Keratinocyte (primary cell): ENCODE results near the gene PIM3. TPM values are rescaled to one million over a fixed set of nuclear protein-coding genes. Genes with fewer than 3 reads are reported as not detected.

Experiments
- DNase-seq: peaks from one replicate; pipeline ENCODE4 v3.0.0-alpha.2; 2011; ENCODE audit warnings: low read depth, missing footprints, low spot score
- FAIRE-seq: peaks from 2 replicates; lab custom pipeline; 2011; peaks lifted over from hg19 to GRCh38; lab: Jason Lieb, UNC
- H2AFZ ChIP-seq: 2 replicates; pipeline ENCODE4 v1.6.0; 2012; ENCODE audit warnings: low read length, control low read depth, inconsistent platforms; ENCODE audit not compliant: control insufficient read depth
- H3K27ac ChIP-seq: 2 replicates; pipeline ENCODE4 v1.5.1; 2011; ENCODE audit warnings: low read length; ENCODE audit not compliant: control insufficient read depth, insufficient read depth
- H3K27me3 ChIP-seq: 3 replicates; pipeline ENCODE4 v1.6.0; 2011; ENCODE audit warnings: low read length; ENCODE audit not compliant: control insufficient read depth, insufficient read depth; ENCODE audit errors: extremely low read depth
- H3K36me3 ChIP-seq, 2 experiments: 2 replicates in 1 of 2; 3 replicates in 1 of 2; pipeline ENCODE4 v1.5.1; 2011; ENCODE audit warnings: low read length in 2 of 2, mild to moderate bottlenecking in 1 of 2; ENCODE audit not compliant: control insufficient read depth in 2 of 2, insufficient read depth in 2 of 2; ENCODE audit errors: extremely low read depth in 1 of 2
- H3K4me1 ChIP-seq: 3 replicates; pipeline ENCODE4 v1.5.1; 2011; ENCODE audit warnings: low read length; ENCODE audit not compliant: control insufficient read depth, insufficient read depth; ENCODE audit errors: extremely low read depth
- H3K4me2 ChIP-seq: 3 replicates; pipeline ENCODE4 v1.6.0; 2011; ENCODE audit warnings: low read depth, low read length; ENCODE audit not compliant: control insufficient read depth, insufficient read depth; ENCODE audit errors: extremely low read depth
- H3K4me3 ChIP-seq, 3 experiments: fragments of 200-600 bp in 1 of 3; sonication (generic) in 1 of 3; 2 replicates in 2 of 3; 3 replicates in 1 of 3; pipeline ENCODE4 v1.5.1; 2011 to 2016; ENCODE audit warnings: low read length in 3 of 3, mild to moderate bottlenecking in 3 of 3, control low read depth in 2 of 3, inconsistent platforms in 1 of 3, low read depth in 1 of 3, mixed read lengths in 1 of 3, mixed run types in 1 of 3, moderate library complexity in 1 of 3; ENCODE audit not compliant: control insufficient read depth in 2 of 3, insufficient read depth in 2 of 3; ENCODE audit errors: extremely low read depth in 1 of 3
- H3K79me2 ChIP-seq: 2 replicates; pipeline ENCODE4 v1.6.0; 2012; ENCODE audit warnings: low read length; ENCODE audit not compliant: control insufficient read depth, insufficient read depth
- H3K9ac ChIP-seq: 3 replicates; pipeline ENCODE4 v1.6.0; 2011; ENCODE audit warnings: low read length; ENCODE audit not compliant: control insufficient read depth, insufficient read depth; ENCODE audit errors: extremely low read depth
- H3K9me1 ChIP-seq: 3 replicates; pipeline ENCODE4 v1.6.0; 2011; ENCODE audit warnings: low read length; ENCODE audit not compliant: control insufficient read depth, insufficient read depth; ENCODE audit errors: extremely low read depth
- H3K9me3 ChIP-seq: 2 replicates; pipeline ENCODE4 v1.5.1; 2012; ENCODE audit warnings: low read depth, low read length; ENCODE audit not compliant: control insufficient read depth
- H4K20me1 ChIP-seq: 3 replicates; pipeline ENCODE4 v1.6.0; 2011; ENCODE audit warnings: low read length; ENCODE audit not compliant: control insufficient read depth, insufficient read depth; ENCODE audit errors: extremely low read depth
- EZH2 ChIP-seq: IDR thresholded peaks from one replicate; pipeline ENCODE4 v1.6.1; 2012; ENCODE audit warnings: inconsistent platforms, mild to moderate bottlenecking, low read length, moderate library complexity
- dilution Hi-C: fragments of 300-500 bp; cut with MboI; formaldehyde crosslinking; loops from one replicate; pipeline ENCODE4 v1.7.0; 2020; ENCODE audit warnings: low sequenced_read_pairs; ENCODE audit not compliant: extremely low pct_ligation_motif_present
- polyA plus RNA-seq, 5 experiments: library from polyadenylated mRNA; depleted of rRNA in 3 of 5; stranded (reverse) in 3 of 5; stranded (forward) in 1 of 5; unstranded in 1 of 5; fragments of >200 nt; gene quantifications; 1 replicate in 1 of 5; 2 replicates in 3 of 5; 3 replicates in 1 of 5; pipeline versions ENCODE4 v1.2.1 to v1.2.3, GENCODE V29; 2011 to 2012; ENCODE audit warnings: missing spikeins in 2 of 5, low read depth in 1 of 5, low replicate concordance in 1 of 5
- TF ChIP-seq, protein P1 (sequence below), 3 experiments: IDR thresholded peaks in 1 of 3; conservative IDR thresholded peaks in 1 of 3; optimal IDR thresholded peaks in 1 of 3; 2 replicates in 2 of 3; 3 replicates in 1 of 3; pipeline versions ENCODE3 to v1.5.1; 2011; ENCODE audit warnings: low read length in 3 of 3, mild to moderate bottlenecking in 3 of 3, moderate library complexity in 2 of 3, control low read depth in 1 of 3, inconsistent platforms in 1 of 3; ENCODE audit not compliant: insufficient read depth in 2 of 3; ENCODE audit errors: extremely low read depth in 1 of 3

Gene PIM3
- polyA plus RNA-seq, 1 donor (not counting 4 experiments of a cell fraction or from before 2014, with no cell fraction given) = 3.4 TPM

GRCh38 chr22:49992921-49993648, 32.5 kb downstream of the PIM3 start:
- Histone ChIP-seq H4K20me1 (no peaks in the 10 kb centered on the region), H3K36me3 (no peaks in the 10 kb centered on the region), H3K4me3 (no peak overlapping the region), H3K9ac (no peak overlapping the region), H3K4me1 (no peaks in the 10 kb centered on the region), H3K27me3 (peaks cover 8% of the 10 kb centered on the region), H3K27ac (no peak overlapping the region), H3K4me2 (no peak overlapping the region), H2AFZ (no peak overlapping the region), H3K79me2 (no peaks in the 10 kb centered on the region), H3K9me3 (no peaks in the 10 kb centered on the region), H3K9me1 (no peaks in the 10 kb centered on the region)
- DNase-seq = no peak
- FAIRE-seq = no peak
- TF ChIP-seq EZH2 = no peak
- TF ChIP-seq, protein P1, sequence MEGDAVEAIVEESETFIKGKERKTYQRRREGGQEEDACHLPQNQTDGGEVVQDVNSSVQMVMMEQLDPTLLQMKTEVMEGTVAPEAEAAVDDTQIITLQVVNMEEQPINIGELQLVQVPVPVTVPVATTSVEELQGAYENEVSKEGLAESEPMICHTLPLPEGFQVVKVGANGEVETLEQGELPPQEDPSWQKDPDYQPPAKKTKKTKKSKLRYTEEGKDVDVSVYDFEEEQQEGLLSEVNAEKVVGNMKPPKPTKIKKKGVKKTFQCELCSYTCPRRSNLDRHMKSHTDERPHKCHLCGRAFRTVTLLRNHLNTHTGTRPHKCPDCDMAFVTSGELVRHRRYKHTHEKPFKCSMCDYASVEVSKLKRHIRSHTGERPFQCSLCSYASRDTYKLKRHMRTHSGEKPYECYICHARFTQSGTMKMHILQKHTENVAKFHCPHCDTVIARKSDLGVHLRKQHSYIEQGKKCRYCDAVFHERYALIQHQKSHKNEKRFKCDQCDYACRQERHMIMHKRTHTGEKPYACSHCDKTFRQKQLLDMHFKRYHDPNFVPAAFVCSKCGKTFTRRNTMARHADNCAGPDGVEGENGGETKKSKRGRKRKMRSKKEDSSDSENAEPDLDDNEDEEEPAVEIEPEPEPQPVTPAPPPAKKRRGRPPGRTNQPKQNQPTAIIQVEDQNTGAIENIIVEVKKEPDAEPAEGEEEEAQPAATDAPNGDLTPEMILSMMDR (optimal IDR thresholded peaks at IDR 0.05 in 1 of 3, IDR thresholded peaks at IDR 0.05 in 1 of 3, conservative IDR thresholded peaks at IDR 0.05 in 1 of 3; ENCODE audit: extremely low read depth in 1 of 3, insufficient read depth in 2 of 3, low read length in 3 of 3) = peak; percentile 45 to 89 (median 80)
- dilution Hi-C loops = no loop called here

DNA sequence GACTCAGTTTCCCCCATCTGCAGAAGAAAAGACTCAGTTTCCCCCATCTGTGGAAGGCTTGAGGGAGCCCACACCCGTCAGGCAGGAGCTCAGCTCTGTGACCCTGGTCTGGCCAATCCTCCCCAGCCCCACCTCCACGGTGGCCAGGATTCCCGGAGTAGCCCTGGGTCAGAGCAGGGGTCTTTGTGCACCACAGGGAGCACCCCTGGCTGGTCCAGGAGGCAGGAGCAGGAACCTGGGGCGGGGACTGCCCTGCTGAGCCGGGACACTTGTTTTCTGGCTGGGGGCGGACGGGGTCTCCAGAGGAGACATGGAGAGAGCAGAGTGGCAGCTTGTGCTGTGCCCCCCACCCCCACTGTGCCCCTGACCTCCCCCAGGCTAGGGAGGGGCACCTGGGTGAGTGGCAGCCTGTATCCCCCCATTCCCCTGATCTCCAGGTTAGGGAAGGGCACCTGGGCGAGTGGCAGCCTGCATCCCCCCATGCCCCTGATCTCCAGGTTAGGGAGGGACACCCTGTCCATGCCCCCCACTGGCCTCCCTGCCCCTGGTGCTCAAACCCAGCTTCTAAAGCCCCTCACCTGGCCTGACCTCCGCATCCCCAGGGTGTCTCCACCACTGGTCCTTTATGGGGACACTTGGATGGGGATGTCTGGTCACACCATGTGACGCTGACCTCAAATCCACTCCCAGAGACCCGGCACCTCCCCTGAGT, 33.2 kb downstream of the PIM3 start:
- Histone ChIP-seq H3K4me1 (no peaks in the 10 kb centered on the region), H3K36me3 (no peaks in the 10 kb centered on the region), H3K27ac (no peak overlapping the region), H4K20me1 (no peaks in the 10 kb centered on the region), H3K9me1 (no peaks in the 10 kb centered on the region), H3K27me3 (peaks cover 8% of the 10 kb centered on the region), H3K9ac (no peak overlapping the region), H3K9me3 (no peaks in the 10 kb centered on the region), H3K4me2 (no peak overlapping the region), H3K4me3 (no peak overlapping the region), H3K79me2 (no peaks in the 10 kb centered on the region), H2AFZ (no peak overlapping the region)
- DNase-seq = no peak
- TF ChIP-seq, protein P1 (optimal IDR thresholded peaks at IDR 0.05 in 1 of 3, IDR thresholded peaks at IDR 0.05 in 1 of 3, conservative IDR thresholded peaks at IDR 0.05 in 1 of 3; ENCODE audit: extremely low read depth in 1 of 3, insufficient read depth in 2 of 3, low read length in 3 of 3) = no peak
- no peak for TF ChIP-seq EZH2
- dilution Hi-C loops = no loop called here
- FAIRE-seq = no peak
